ENCODE data around the gene PEPD. TPM values are rescaled to one million over a fixed set of nuclear protein-coding genes. Genes with fewer than 3 reads are reported as not detected.

PEPD gene
- total and polyA plus RNA-seq, 4 donors: 37.3 to 211 (median 117) TPM

- H3K36me3 ChIP-seq (ENCODE audit: control insufficient read depth in 4 of 4, insufficient read depth in 3 of 4, low read depth in 1 of 4, low read length in 3 of 4): peaks cover 0 to 2% (median 0%) of the 10 kb centered on the region in 4 donors
- peak overlapping the region; percentile 10 to 13 for H3K27ac ChIP-seq (ENCODE audit: low read depth in 1 of 2, low read length in 2 of 2)
- H3K27me3 ChIP-seq (ENCODE audit: control insufficient read depth in 4 of 4, insufficient read depth in 4 of 4, low read length in 3 of 4): no peaks in the 10 kb centered on the region
- TF ChIP-seq YY1 (IDR thresholded peaks at IDR 0.05) (peak; percentile 14), SP1 (IDR thresholded peaks at IDR 0.05) (no peak), REST (IDR thresholded peaks at IDR 0.05) (no peak), FOXA2 (IDR thresholded peaks at IDR 0.05) (no peak), TAF1 (conservative IDR thresholded peaks at IDR 0.05) (no peak), GABPA (IDR thresholded peaks at IDR 0.05 in 1 of 2, conservative IDR thresholded peaks at IDR 0.05 in 1 of 2) (no peak), RXRA (IDR thresholded peaks at IDR 0.05) (peak in 1 of 2 donors; percentile 20), HNF4A (conservative IDR thresholded peaks at IDR 0.05) (peak; percentile 42 to 49), HNF4G (IDR thresholded peaks at IDR 0.05) (no peak)
- TF ChIP-seq, protein P1, sequence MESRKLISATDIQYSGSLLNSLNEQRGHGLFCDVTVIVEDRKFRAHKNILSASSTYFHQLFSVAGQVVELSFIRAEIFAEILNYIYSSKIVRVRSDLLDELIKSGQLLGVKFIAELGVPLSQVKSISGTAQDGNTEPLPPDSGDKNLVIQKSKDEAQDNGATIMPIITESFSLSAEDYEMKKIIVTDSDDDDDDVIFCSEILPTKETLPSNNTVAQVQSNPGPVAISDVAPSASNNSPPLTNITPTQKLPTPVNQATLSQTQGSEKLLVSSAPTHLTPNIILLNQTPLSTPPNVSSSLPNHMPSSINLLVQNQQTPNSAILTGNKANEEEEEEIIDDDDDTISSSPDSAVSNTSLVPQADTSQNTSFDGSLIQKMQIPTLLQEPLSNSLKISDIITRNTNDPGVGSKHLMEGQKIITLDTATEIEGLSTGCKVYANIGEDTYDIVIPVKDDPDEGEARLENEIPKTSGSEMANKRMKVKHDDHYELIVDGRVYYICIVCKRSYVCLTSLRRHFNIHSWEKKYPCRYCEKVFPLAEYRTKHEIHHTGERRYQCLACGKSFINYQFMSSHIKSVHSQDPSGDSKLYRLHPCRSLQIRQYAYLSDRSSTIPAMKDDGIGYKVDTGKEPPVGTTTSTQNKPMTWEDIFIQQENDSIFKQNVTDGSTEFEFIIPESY (IDR thresholded peaks at IDR 0.05): no peak
- TF ChIP-seq, protein P2, sequence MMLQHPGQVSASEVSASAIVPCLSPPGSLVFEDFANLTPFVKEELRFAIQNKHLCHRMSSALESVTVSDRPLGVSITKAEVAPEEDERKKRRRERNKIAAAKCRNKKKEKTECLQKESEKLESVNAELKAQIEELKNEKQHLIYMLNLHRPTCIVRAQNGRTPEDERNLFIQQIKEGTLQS (IDR thresholded peaks at IDR 0.05): no peak
- no peak overlapping the region for H3K4me3 ChIP-seq (ENCODE audit: low read depth in 1 of 3, low read length in 3 of 3)
- DNase-seq (ENCODE audit: low spot score): no peak
- 76% methylated on average over 15 of the region's 15 CpGs for WGBS
- H3K4me1 ChIP-seq (ENCODE audit: control insufficient read depth in 4 of 4, insufficient read depth in 4 of 4, low read length in 3 of 4): peaks cover 22 to 66% (median 55%) of the 10 kb centered on the region in 4 donors
- H3K9ac ChIP-seq (ENCODE audit: low read depth in 1 of 2, low read length in 2 of 2): no peak overlapping the region
- no peaks in the 10 kb centered on the region for H3K9me3 ChIP-seq (ENCODE audit: control insufficient read depth in 4 of 4, low read length in 3 of 4)
Measured at GRCh38 chr19:33386361-33386858, 135.2 kb downstream of the PEPD start.

DNA sequence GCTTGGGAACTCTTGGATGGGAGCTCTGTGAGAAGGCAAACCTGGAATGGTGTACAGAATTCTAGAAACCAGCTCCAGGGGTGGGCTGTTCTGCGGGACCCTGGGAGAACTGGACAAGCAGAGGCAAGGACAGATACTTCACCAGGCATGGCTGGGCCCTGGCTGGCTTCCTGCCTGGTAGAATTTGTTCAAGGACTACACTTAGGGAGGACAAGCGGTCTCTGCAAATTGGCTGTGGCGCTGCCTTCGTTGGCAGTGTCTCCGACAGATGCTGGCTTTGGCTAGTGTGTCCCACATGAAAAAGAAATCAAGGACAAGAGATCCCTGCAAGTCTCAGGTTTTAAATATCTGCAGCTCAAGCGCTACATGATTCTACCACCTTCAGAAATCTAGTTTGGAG lies 135.6 kb downstream of the PEPD start:
- H3K9me3 ChIP-seq (ENCODE audit: control insufficient read depth in 4 of 4, low read length in 3 of 4): no peaks in the 10 kb centered on the region
- no peak overlapping the region for H3K4me3 ChIP-seq (ENCODE audit: low read depth in 1 of 3, low read length in 3 of 3)
- peaks cover 17 to 66% (median 54%) of the 10 kb centered on the region in 4 donors for H3K4me1 ChIP-seq (ENCODE audit: control insufficient read depth in 4 of 4, insufficient read depth in 4 of 4, low read length in 3 of 4)
- no peak for DNase-seq (ENCODE audit: low spot score)
- TF ChIP-seq, protein P2 (IDR thresholded peaks at IDR 0.05): no peak
- TF ChIP-seq FOXA2 (IDR thresholded peaks at IDR 0.05) (no peak), SP1 (IDR thresholded peaks at IDR 0.05) (no peak), RXRA (IDR thresholded peaks at IDR 0.05) (no peak)
- peak overlapping the region; percentile 10 to 13 for H3K27ac ChIP-seq (ENCODE audit: low read depth in 1 of 2, low read length in 2 of 2)
- no peaks in the 10 kb centered on the region for H3K27me3 ChIP-seq (ENCODE audit: control insufficient read depth in 4 of 4, insufficient read depth in 4 of 4, low read length in 3 of 4)
- H3K36me3 ChIP-seq (ENCODE audit: control insufficient read depth in 4 of 4, insufficient read depth in 3 of 4, low read depth in 1 of 4, low read length in 3 of 4): peaks cover 0 to 4% (median 0%) of the 10 kb centered on the region in 4 donors
- WGBS: 53% methylated on average over 6 of the region's 6 CpGs
- H3K9ac ChIP-seq (ENCODE audit: low read depth in 1 of 2, low read length in 2 of 2): no peak overlapping the region

All from liver (tissue), 9 donors.